Pancreas (tissue), 10 donors: ENCODE results near the gene PROB1. TPM values are rescaled to one million over a fixed set of nuclear protein-coding genes. Genes with fewer than 3 reads are reported as not detected.
A peak's percentile ranks its signal among the peaks of the same experiment; 100 is the strongest.

Experiments used
- ATAC-seq, 4 donors: fragments of 200-7000 bp; cut with Tn5 transposase; one replicate each; pipeline versions ENCODE4 v1.8.0 to v1.9.1; 2020; ENCODE audit warnings: mild to moderate bottlenecking in 4 of 4, moderate library complexity in 4 of 4
- DNase-seq, 6 donors: peaks; one replicate each; pipeline ENCODE4 v3.0.0-alpha.2; 2020
- FAIRE-seq: peaks from 2 replicates; lab custom pipeline; 2012; peaks lifted over from hg19 to GRCh38; lab: Jason Lieb, UNC
- H3K27ac ChIP-seq, 4 donors: fragments of 200-600 bp; sonication (generic); 1 replicate in 3 of 4; 2 replicates in 1 of 4; pipeline versions ENCODE4 v1.5.0 to v1.8.0; 2020
- H3K27me3 ChIP-seq, 4 donors: fragments of 200-600 bp; one replicate each; pipeline ENCODE4 v1.8.0; 2021
- H3K36me3 ChIP-seq, 3 donors: fragments of 200-600 bp; sonication (generic) in 1 of 3; one replicate each; pipeline versions ENCODE4 v1.5.0 to v1.8.0; 2020 to 2021
- H3K4me1 ChIP-seq, 3 donors: fragments of 200-600 bp; one replicate each; pipeline ENCODE4 v1.8.0; 2021
- H3K4me3 ChIP-seq, 4 donors: fragments of 200-600 bp; sonication (generic) in 2 of 4; one replicate each; pipeline versions ENCODE4 v1.5.0 to v1.8.0; 2020 to 2021
- H3K9me3 ChIP-seq, 4 donors: fragments of 200-600 bp; one replicate each; pipeline ENCODE4 v1.8.0; 2021
- WGBS, 2 donors: extraction: QIAGEN DNeasy Blood & Tissue Kit; methylation state at CpG; one replicate each; pipeline ENCODE4 v1.1.7; 2013; 5-methylcytosine and 5-hydroxymethylcytosine counted together
- intact Hi-C, 3 donors: fragments of 100-400 bp; cut with DNase I; formaldehyde crosslinking; loops; one replicate each; pipeline versions ENCODE4 v1.11.1 to v1.14.2; 2022
- polyA plus RNA-seq, 2 donors: library from polyadenylated mRNA; stranded (reverse); fragments of 200-250 nt; gene quantifications; one replicate each; pipeline ENCODE4 v1.2.3, GENCODE V29; 2013
- total RNA-seq, 6 donors: library from RNA; stranded (reverse); fragmentation: NEBNext Ultra II Directional in 4 of 6; extraction: Animal tissue kit (Norgen Biotek cat#: 25700) in 4 of 6; gene quantifications; one replicate each; pipeline versions ENCODE4 v1.2.1 to v1.2.4, GENCODE V29; 2021 to 2023
- TF ChIP-seq, protein P1 (sequence below), 4 donors: fragments of 200-600 bp; sonication (generic) in 3 of 4; IDR thresholded peaks; one replicate each; pipeline versions ENCODE4 v1.5.0 to v1.8.0; 2021; ENCODE audit warnings: antibody characterized with exemption in 4 of 4
- donor health status: healthy with polysubstance abuse.
- donor health status: DM: no; HTN: no; CAD: no; lungs with moderate emphysema.
- donor health status: DM: no; HTN: no; CAD: no.
- donor health status: control.
- donor health status: control.
- donor health status: Bipolar disorder and iron deficiency.
- donor health status: DM: yes; HTN: yes; CAD: no.
- donor health status: DM: no; HTN: no; CAD: no.
- donor health status: DM: no; HTN: no; CAD: no.
- donor health status: DM: yes; HTN: yes; CAD: no.

PROB1 gene
- total and polyA plus RNA-seq, 8 donors: 0.19 to 0.38 (median 0.34) TPM

DNA sequence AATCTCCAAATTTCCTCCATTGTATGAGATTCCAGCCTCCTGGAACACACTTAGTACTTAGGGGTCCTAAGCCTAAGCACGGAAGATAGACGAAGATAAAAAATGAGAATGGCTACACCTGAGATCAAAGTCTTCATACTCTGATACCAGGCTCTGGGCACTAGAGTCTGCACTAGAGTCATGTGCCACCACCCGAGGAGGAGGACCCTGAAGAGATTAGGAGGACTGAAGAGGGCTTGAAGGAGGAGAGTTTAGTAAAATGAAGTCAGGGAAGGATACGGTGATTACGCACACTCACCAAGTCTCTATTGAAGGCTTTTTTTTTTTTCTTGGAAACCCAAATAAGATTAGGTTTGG lies 9.6 kb upstream of the PROB1 start:
- H3K27ac ChIP-seq: peak overlapping the region; percentile 58 to 90 (median 77)
- TF ChIP-seq, protein P1, sequence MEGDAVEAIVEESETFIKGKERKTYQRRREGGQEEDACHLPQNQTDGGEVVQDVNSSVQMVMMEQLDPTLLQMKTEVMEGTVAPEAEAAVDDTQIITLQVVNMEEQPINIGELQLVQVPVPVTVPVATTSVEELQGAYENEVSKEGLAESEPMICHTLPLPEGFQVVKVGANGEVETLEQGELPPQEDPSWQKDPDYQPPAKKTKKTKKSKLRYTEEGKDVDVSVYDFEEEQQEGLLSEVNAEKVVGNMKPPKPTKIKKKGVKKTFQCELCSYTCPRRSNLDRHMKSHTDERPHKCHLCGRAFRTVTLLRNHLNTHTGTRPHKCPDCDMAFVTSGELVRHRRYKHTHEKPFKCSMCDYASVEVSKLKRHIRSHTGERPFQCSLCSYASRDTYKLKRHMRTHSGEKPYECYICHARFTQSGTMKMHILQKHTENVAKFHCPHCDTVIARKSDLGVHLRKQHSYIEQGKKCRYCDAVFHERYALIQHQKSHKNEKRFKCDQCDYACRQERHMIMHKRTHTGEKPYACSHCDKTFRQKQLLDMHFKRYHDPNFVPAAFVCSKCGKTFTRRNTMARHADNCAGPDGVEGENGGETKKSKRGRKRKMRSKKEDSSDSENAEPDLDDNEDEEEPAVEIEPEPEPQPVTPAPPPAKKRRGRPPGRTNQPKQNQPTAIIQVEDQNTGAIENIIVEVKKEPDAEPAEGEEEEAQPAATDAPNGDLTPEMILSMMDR (IDR thresholded peaks at IDR 0.05): no peak
- H3K4me1 ChIP-seq: peaks cover 0 to 5% (median 0%) of the 10 kb centered on the region in 3 donors
- H3K9me3 ChIP-seq: no peaks in the 10 kb centered on the region
- DNase-seq (peak in 1 of 6 donors; percentile 5), FAIRE-seq (no peak), ATAC-seq (no peak)
- H3K36me3 ChIP-seq: no peaks in the 10 kb centered on the region
- H3K4me3 ChIP-seq: peak overlapping the region in 2 of 4 donors; percentile 52 to 54
- no peaks in the 10 kb centered on the region for H3K27me3 ChIP-seq
- intact Hi-C loops: no loop called here
- 55 to 58% methylated on average over 5 of the region's 5 CpGs for WGBS, 2 donors

DNA sequence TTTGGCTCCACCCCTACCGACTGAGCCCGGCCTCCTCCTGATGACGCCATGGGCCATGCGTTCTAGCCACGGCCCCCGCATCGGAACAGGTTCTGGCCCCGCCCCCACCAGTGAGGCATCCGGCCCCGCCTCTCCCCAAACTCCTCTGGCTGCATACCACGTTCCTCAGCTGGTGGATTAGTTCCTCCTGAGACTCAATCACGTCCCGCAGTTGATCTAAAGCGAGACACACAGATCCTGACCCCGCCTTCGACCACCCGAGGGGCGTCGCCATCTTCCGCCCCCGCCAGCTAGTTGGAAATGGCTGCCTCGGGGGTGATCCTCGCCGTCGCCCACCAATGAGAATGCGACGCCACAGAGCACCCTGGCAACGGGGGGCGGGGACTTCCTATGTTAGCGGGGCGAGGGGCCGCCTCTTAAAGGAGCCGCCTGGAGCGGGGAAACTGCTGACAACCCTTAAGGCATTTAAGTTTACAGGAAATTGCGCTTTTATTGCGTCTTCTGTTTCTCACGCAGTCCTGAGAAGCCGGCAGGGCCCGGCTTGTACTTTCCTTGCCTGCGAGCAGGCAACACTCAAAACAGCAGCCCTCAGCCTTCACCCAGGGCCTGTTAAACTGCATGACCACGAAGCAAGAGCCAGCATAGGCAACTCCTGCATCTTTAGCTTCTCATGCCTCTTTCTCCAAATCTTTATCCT lies 9.0 kb upstream of the PROB1 start, which contains the start of gene SPATA24:
Gene SPATA24, minus strand, starts transcription at position 303 of the 697 bp plus-strand sequence. Its CDS starts 29 bp downstream, at position 274.
- no peak for FAIRE-seq
- intact Hi-C loops: no loop called here
- WGBS, 2 donors: 1% methylated on average over 41 of the region's 41 CpGs
- Histone ChIP-seq H3K4me1 (peaks cover 0 to 5% (median 0%) of the 10 kb centered on the region in 3 donors), H3K4me3 (peak within 1 kb of the TSS; percentile 37 to 54 (median 50)), H3K36me3 (no peaks in the 10 kb centered on the region), H3K27me3 (no peaks in the 10 kb centered on the region), H3K27ac (peak within 1 kb of the TSS; percentile 58 to 90 (median 77)), H3K9me3 (no peaks in the 10 kb centered on the region)
- DNase-seq: peak; percentile 94 to 97 (median 95)
- peak; percentile 96 to 98 (median 98) for ATAC-seq
- TF ChIP-seq, protein P1 (IDR thresholded peaks at IDR 0.05): no peak

DNA sequence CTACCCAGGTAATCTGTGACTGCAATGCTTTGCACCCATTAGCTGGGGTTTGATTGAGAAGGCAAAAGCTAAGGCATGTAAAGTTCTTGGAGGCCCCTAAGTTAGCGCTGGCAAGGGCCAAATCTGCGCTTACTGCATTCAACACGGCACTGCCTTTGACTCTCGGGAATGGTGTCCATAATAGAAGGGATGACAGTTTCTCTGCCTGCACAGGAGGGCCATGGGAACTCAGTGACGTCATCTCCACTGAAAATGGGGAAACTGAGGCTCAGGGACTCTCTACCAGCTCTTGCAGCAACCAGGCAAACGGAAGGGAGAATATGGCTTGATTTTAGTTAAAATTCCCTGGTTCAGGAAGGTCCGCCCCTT lies 8.5 kb upstream of the PROB1 start:
- Histone ChIP-seq H3K27ac (peak overlapping the region; percentile 58 to 90 (median 77)), H3K4me1 (peaks cover 0 to 5% (median 0%) of the 10 kb centered on the region in 3 donors), H3K9me3 (no peaks in the 10 kb centered on the region), H3K36me3 (no peaks in the 10 kb centered on the region), H3K27me3 (no peaks in the 10 kb centered on the region), H3K4me3 (peak overlapping the region; percentile 37 to 54 (median 50))
- ATAC-seq (peak; percentile 1 to 5 (median 1)), DNase-seq (no peak), FAIRE-seq (no peak)
- WGBS, 2 donors: 22 to 23% methylated on average over 7 of the region's 7 CpGs
- intact Hi-C loops: no loop called here
- TF ChIP-seq, protein P1 (IDR thresholded peaks at IDR 0.05): no peak

DNA sequence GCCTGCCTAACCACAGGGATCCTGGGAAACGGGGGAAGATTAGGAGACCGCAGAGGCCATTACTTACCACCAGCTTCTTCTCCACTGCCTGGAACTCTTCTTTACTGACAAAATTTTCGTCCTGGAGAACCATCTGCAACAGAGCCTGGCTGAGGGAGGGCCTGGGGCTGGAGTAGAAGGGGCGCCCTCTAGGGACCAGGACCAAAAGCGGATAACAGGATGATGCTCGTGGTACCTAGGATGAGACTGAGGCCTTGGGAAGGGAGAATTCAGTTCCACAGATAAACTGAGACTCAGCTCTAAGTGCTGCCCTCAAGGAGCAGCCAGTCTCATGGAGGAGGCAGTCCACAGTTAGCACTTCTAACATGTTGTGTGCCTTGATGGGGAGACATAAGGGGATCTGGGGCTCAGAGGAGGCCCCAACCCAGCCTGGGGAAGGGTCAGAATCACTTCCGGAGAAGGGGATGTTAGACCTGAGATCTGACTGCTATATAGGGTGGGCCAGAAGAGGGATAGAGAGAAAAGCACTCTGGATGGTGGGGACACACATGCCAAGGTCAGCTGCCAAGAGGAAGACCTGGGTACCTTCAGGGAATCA lies 7.8 kb upstream of the PROB1 start:
- Histone ChIP-seq H3K27ac (peak overlapping the region in 1 of 4 donors; percentile 73), H3K4me3 (no peak overlapping the region), H3K27me3 (no peaks in the 10 kb centered on the region), H3K9me3 (no peaks in the 10 kb centered on the region), H3K36me3 (no peaks in the 10 kb centered on the region), H3K4me1 (peaks cover 0 to 5% (median 0%) of the 10 kb centered on the region in 3 donors)
- intact Hi-C loops: no loop called here
- TF ChIP-seq, protein P1 (IDR thresholded peaks at IDR 0.05): no peak
- peak in 2 of 6 donors; percentile 23 to 26 for DNase-seq
- WGBS, 2 donors: 70 to 77% methylated on average over 7 of the region's 7 CpGs
- no peak for ATAC-seq
- FAIRE-seq: no peak
